ENCODE results near the gene HOXC13. TPM values are rescaled to one million over a fixed set of nuclear protein-coding genes. Genes with fewer than 3 reads are reported as not detected.

Gene HOXC13
- total RNA-seq, 1 donor from 2014 or later: not detected

GRCh38 chr12:53955776-53956250 is 17.2 kb downstream of the HOXC13 start:
- H3K9me3 Mint-ChIP-seq: no peaks in the 10 kb centered on the region
- TF ChIP-seq CTCF (conservative IDR thresholded peaks at IDR 0.05): no peak
- no peak overlapping the region for H3K27ac Mint-ChIP-seq
- H3K4me1 Mint-ChIP-seq (ENCODE audit: unreplicated experiment): no peaks in the 10 kb centered on the region
- no peak overlapping the region for H3K4me3 Mint-ChIP-seq
- H3K36me3 Mint-ChIP-seq: no peaks in the 10 kb centered on the region
- H3K27me3 Mint-ChIP-seq: peaks cover 98% of the 10 kb centered on the region
- no peak for DNase-seq (ENCODE audit: extremely low spot score, unreplicated experiment)

GRCh38 chr12:53956251-53956887 is 17.7 kb downstream of the HOXC13 start:
- no peaks in the 10 kb centered on the region for H3K4me1 Mint-ChIP-seq (ENCODE audit: unreplicated experiment)
- peaks cover 97% of the 10 kb centered on the region for H3K27me3 Mint-ChIP-seq
- no peak overlapping the region for H3K4me3 Mint-ChIP-seq
- H3K27ac Mint-ChIP-seq: no peak overlapping the region
- no peak for DNase-seq (ENCODE audit: extremely low spot score, unreplicated experiment)
- H3K36me3 Mint-ChIP-seq: no peaks in the 10 kb centered on the region
- no peak for TF ChIP-seq CTCF (conservative IDR thresholded peaks at IDR 0.05)
- H3K9me3 Mint-ChIP-seq: no peaks in the 10 kb centered on the region

GRCh38 chr12:53956914-53957536 is 18.4 kb downstream of the HOXC13 start:
- TF ChIP-seq CTCF (conservative IDR thresholded peaks at IDR 0.05): no peak
- H3K27ac Mint-ChIP-seq: no peak overlapping the region

GRCh38 chr12:53958128-53958527 is 19.5 kb downstream of the HOXC13 start:
- H3K27ac Mint-ChIP-seq: no peak overlapping the region
- H3K4me1 Mint-ChIP-seq (ENCODE audit: unreplicated experiment): no peaks in the 10 kb centered on the region
- TF ChIP-seq CTCF (conservative IDR thresholded peaks at IDR 0.05): no peak
- no peaks in the 10 kb centered on the region for H3K36me3 Mint-ChIP-seq
- DNase-seq (ENCODE audit: extremely low spot score, unreplicated experiment): no peak
- peaks cover 97% of the 10 kb centered on the region for H3K27me3 Mint-ChIP-seq
- H3K4me3 Mint-ChIP-seq: no peak overlapping the region
- H3K9me3 Mint-ChIP-seq: no peaks in the 10 kb centered on the region

More at GRCh38 chr12:53956914-53957536, 18.4 kb downstream of the HOXC13 start:
- Mint-ChIP-seq H3K36me3 (no peaks in the 10 kb centered on the region), H3K27me3 (peaks cover 97% of the 10 kb centered on the region), H3K4me1 (ENCODE audit: unreplicated experiment) (no peaks in the 10 kb centered on the region), H3K9me3 (no peaks in the 10 kb centered on the region), H3K4me3 (no peak overlapping the region)
- DNase-seq (ENCODE audit: extremely low spot score, unreplicated experiment): no peak

GRCh38 chr12:53959314-53959713 is 20.7 kb downstream of the HOXC13 start:
- DNase-seq (ENCODE audit: extremely low spot score, unreplicated experiment): no peak
- Mint-ChIP-seq H3K9me3 (no peaks in the 10 kb centered on the region), H3K27ac (no peak overlapping the region)

More at GRCh38 chr12:53959314-53959713, 20.7 kb downstream of the HOXC13 start:
- H3K36me3 Mint-ChIP-seq: no peaks in the 10 kb centered on the region
- no peaks in the 10 kb centered on the region for H3K4me1 Mint-ChIP-seq (ENCODE audit: unreplicated experiment)
- peaks cover 97% of the 10 kb centered on the region for H3K27me3 Mint-ChIP-seq
- H3K4me3 Mint-ChIP-seq: no peak overlapping the region
- no peak for TF ChIP-seq CTCF (conservative IDR thresholded peaks at IDR 0.05)
